Panc1 (cell line): ENCODE results near the gene MBTPS2.

ENCODE experiments used
- CTCF ChIP-seq: fragments of 450-650 bp; IDR thresholded peaks from 2 replicates; pipeline ENCODE4 v1.5.1; 2017; ENCODE audit warnings: mild to moderate bottlenecking
- POLR2AphosphoS5 ChIP-seq: IDR thresholded peaks from 2 replicates; pipeline ENCODE4 v1.6.1; 2012; ENCODE audit warnings: mild to moderate bottlenecking, low read depth, low read length, moderate library complexity
- REST ChIP-seq, 2 experiments: IDR thresholded peaks; 2 replicates each; pipeline ENCODE4 v1.6.1; 2011 to 2012; ENCODE audit warnings: low read depth in 2 of 2, control low read depth in 1 of 2, low read length in 1 of 2, mild to moderate bottlenecking in 1 of 2, moderate library complexity in 1 of 2; ENCODE audit not compliant: insufficient read depth in 1 of 2

DNA sequence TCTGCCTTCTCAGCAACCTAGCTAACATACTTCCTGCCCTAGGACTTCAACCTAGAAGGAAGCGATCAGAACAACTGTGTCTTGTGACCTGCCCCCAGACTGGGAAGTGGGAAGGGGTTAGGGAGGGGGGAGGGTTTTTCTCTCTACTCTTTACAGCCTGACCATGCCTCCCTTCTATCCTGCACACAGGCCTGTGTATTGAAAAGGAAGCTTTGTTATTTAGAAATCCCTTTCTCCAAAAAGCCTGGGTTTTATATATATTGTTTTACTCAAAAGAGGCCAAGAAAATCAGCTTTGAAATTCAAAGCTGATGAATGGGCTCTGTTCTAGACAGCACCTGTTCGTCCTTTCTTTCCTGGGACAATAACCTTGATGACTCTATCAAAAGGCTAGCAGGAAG lies 65.9 kb downstream of the MBTPS2 start:
- no peak for TF ChIP-seq CTCF
- TF ChIP-seq POLR2AphosphoS5: no peak
- no peak for TF ChIP-seq REST (IDR thresholded peaks at IDR 0.05; ENCODE audit: insufficient read depth in 1 of 2, low read depth in 2 of 2, low read length in 1 of 2)
